Keratinocyte (primary cell): ENCODE data around the gene FCF1. TPM values are rescaled to one million over a fixed set of nuclear protein-coding genes. Genes with fewer than 3 reads are reported as not detected.

Source experiments
- DNase-seq: peaks from one replicate; pipeline ENCODE4 v3.0.0-alpha.2; 2011; ENCODE audit warnings: low read depth, missing footprints, low spot score
- FAIRE-seq: peaks from 2 replicates; lab custom pipeline; 2011; peaks lifted over from hg19 to GRCh38; lab: Jason Lieb, UNC
- H2AFZ ChIP-seq: 2 replicates; pipeline ENCODE4 v1.6.0; 2012; ENCODE audit warnings: low read length, control low read depth, inconsistent platforms; ENCODE audit not compliant: control insufficient read depth
- H3K27ac ChIP-seq: 2 replicates; pipeline ENCODE4 v1.5.1; 2011; ENCODE audit warnings: low read length; ENCODE audit not compliant: control insufficient read depth, insufficient read depth
- H3K27me3 ChIP-seq: 3 replicates; pipeline ENCODE4 v1.6.0; 2011; ENCODE audit warnings: low read length; ENCODE audit not compliant: control insufficient read depth, insufficient read depth; ENCODE audit errors: extremely low read depth
- H3K36me3 ChIP-seq, 2 experiments: 2 replicates in 1 of 2; 3 replicates in 1 of 2; pipeline ENCODE4 v1.5.1; 2011; ENCODE audit warnings: low read length in 2 of 2, mild to moderate bottlenecking in 1 of 2; ENCODE audit not compliant: control insufficient read depth in 2 of 2, insufficient read depth in 2 of 2; ENCODE audit errors: extremely low read depth in 1 of 2
- H3K4me1 ChIP-seq: 3 replicates; pipeline ENCODE4 v1.5.1; 2011; ENCODE audit warnings: low read length; ENCODE audit not compliant: control insufficient read depth, insufficient read depth; ENCODE audit errors: extremely low read depth
- H3K4me2 ChIP-seq: 3 replicates; pipeline ENCODE4 v1.6.0; 2011; ENCODE audit warnings: low read depth, low read length; ENCODE audit not compliant: control insufficient read depth, insufficient read depth; ENCODE audit errors: extremely low read depth
- H3K4me3 ChIP-seq, 3 experiments: fragments of 200-600 bp in 1 of 3; sonication (generic) in 1 of 3; 2 replicates in 2 of 3; 3 replicates in 1 of 3; pipeline ENCODE4 v1.5.1; 2011 to 2016; ENCODE audit warnings: low read length in 3 of 3, mild to moderate bottlenecking in 3 of 3, control low read depth in 2 of 3, inconsistent platforms in 1 of 3, low read depth in 1 of 3, mixed read lengths in 1 of 3, mixed run types in 1 of 3, moderate library complexity in 1 of 3; ENCODE audit not compliant: control insufficient read depth in 2 of 3, insufficient read depth in 2 of 3; ENCODE audit errors: extremely low read depth in 1 of 3
- H3K79me2 ChIP-seq: 2 replicates; pipeline ENCODE4 v1.6.0; 2012; ENCODE audit warnings: low read length; ENCODE audit not compliant: control insufficient read depth, insufficient read depth
- H3K9ac ChIP-seq: 3 replicates; pipeline ENCODE4 v1.6.0; 2011; ENCODE audit warnings: low read length; ENCODE audit not compliant: control insufficient read depth, insufficient read depth; ENCODE audit errors: extremely low read depth
- H3K9me1 ChIP-seq: 3 replicates; pipeline ENCODE4 v1.6.0; 2011; ENCODE audit warnings: low read length; ENCODE audit not compliant: control insufficient read depth, insufficient read depth; ENCODE audit errors: extremely low read depth
- H3K9me3 ChIP-seq: 2 replicates; pipeline ENCODE4 v1.5.1; 2012; ENCODE audit warnings: low read depth, low read length; ENCODE audit not compliant: control insufficient read depth
- H4K20me1 ChIP-seq: 3 replicates; pipeline ENCODE4 v1.6.0; 2011; ENCODE audit warnings: low read length; ENCODE audit not compliant: control insufficient read depth, insufficient read depth; ENCODE audit errors: extremely low read depth
- EZH2 ChIP-seq: IDR thresholded peaks from one replicate; pipeline ENCODE4 v1.6.1; 2012; ENCODE audit warnings: inconsistent platforms, mild to moderate bottlenecking, low read length, moderate library complexity
- dilution Hi-C: fragments of 300-500 bp; cut with MboI; formaldehyde crosslinking; loops from one replicate; pipeline ENCODE4 v1.7.0; 2020; ENCODE audit warnings: low sequenced_read_pairs; ENCODE audit not compliant: extremely low pct_ligation_motif_present
- polyA plus RNA-seq, 5 experiments: library from polyadenylated mRNA; depleted of rRNA in 3 of 5; stranded (reverse) in 3 of 5; stranded (forward) in 1 of 5; unstranded in 1 of 5; fragments of >200 nt; gene quantifications; 1 replicate in 1 of 5; 2 replicates in 3 of 5; 3 replicates in 1 of 5; pipeline versions ENCODE4 v1.2.1 to v1.2.3, GENCODE V29; 2011 to 2012; ENCODE audit warnings: missing spikeins in 2 of 5, low read depth in 1 of 5, low replicate concordance in 1 of 5
- TF ChIP-seq, protein P1 (sequence below), 3 experiments: IDR thresholded peaks in 1 of 3; conservative IDR thresholded peaks in 1 of 3; optimal IDR thresholded peaks in 1 of 3; 2 replicates in 2 of 3; 3 replicates in 1 of 3; pipeline versions ENCODE3 to v1.5.1; 2011; ENCODE audit warnings: low read length in 3 of 3, mild to moderate bottlenecking in 3 of 3, moderate library complexity in 2 of 3, control low read depth in 1 of 3, inconsistent platforms in 1 of 3; ENCODE audit not compliant: insufficient read depth in 2 of 3; ENCODE audit errors: extremely low read depth in 1 of 3

The FCF1 gene
- polyA plus RNA-seq, 1 donor (not counting 4 experiments of a cell fraction or from before 2014, with no cell fraction given): 86.8 TPM

- Histone ChIP-seq H3K36me3 (peaks cover 0 to 2% of the 10 kb centered on the region in 2 experiments), H3K4me1 (peaks cover 10% of the 10 kb centered on the region), H3K4me3 (peak within 1 kb of the TSS; percentile 73 to 95 (median 79)), H3K9ac (peak within 1 kb of the TSS; percentile 90), H3K9me1 (no peaks in the 10 kb centered on the region), H3K27ac (peak within 1 kb of the TSS; percentile 83), H4K20me1 (no peaks in the 10 kb centered on the region), H3K9me3 (no peaks in the 10 kb centered on the region), H3K79me2 (peaks cover 48% of the 10 kb centered on the region), H2AFZ (peak within 1 kb of the TSS; percentile 98), H3K4me2 (peak within 1 kb of the TSS; percentile 99), H3K27me3 (no peaks in the 10 kb centered on the region)
- dilution Hi-C loops: no loop called here
- peak; percentile 68 for DNase-seq
- TF ChIP-seq, protein P1, sequence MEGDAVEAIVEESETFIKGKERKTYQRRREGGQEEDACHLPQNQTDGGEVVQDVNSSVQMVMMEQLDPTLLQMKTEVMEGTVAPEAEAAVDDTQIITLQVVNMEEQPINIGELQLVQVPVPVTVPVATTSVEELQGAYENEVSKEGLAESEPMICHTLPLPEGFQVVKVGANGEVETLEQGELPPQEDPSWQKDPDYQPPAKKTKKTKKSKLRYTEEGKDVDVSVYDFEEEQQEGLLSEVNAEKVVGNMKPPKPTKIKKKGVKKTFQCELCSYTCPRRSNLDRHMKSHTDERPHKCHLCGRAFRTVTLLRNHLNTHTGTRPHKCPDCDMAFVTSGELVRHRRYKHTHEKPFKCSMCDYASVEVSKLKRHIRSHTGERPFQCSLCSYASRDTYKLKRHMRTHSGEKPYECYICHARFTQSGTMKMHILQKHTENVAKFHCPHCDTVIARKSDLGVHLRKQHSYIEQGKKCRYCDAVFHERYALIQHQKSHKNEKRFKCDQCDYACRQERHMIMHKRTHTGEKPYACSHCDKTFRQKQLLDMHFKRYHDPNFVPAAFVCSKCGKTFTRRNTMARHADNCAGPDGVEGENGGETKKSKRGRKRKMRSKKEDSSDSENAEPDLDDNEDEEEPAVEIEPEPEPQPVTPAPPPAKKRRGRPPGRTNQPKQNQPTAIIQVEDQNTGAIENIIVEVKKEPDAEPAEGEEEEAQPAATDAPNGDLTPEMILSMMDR (optimal IDR thresholded peaks at IDR 0.05 in 1 of 3, IDR thresholded peaks at IDR 0.05 in 1 of 3, conservative IDR thresholded peaks at IDR 0.05 in 1 of 3; ENCODE audit: extremely low read depth in 1 of 3, insufficient read depth in 2 of 3, low read length in 3 of 3): peak; percentile 46 to 76 (median 73)
- no peak for TF ChIP-seq EZH2
- FAIRE-seq: peak; percentile 86
Observed at GRCh38 chr14:74762917-74763802, 50.2 kb downstream of the FCF1 start, which contains the start of gene YLPM1. YLPM1 (plus strand) TSS chr14:74763316; CDS start chr14:74763490, 174 bp downstream.

DNA sequence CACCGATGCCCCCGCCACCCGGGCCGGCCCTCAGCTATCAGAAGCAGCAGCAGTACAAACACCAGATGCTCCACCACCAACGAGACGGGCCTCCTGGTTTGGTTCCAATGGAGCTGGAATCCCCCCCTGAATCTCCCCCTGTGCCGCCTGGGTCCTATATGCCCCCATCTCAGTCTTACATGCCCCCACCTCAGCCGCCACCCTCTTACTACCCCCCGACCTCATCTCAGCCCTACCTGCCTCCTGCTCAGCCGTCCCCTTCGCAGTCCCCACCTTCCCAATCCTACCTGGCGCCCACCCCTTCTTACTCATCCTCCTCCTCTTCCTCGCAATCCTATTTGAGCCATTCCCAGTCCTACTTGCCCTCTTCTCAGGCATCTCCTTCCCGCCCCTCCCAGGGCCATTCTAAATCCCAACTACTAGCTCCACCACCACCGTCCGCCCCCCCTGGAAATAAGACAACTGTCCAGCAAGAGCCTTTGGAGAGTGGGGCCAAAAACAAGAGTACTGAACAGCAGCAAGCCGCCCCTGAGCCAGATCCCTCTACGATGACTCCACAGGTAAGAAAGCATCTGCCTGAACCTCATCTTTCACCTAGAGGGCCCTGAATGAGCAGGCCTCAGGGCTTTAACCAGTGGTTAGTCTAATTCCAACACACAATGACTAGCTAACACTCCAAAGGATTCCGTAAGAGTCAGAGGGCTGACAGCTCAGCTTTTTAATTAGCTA is 51.0 kb downstream of the FCF1 start:
- DNase-seq: no peak
- H4K20me1 ChIP-seq: no peaks in the 10 kb centered on the region

More for the DNA sequence above, 51.0 kb downstream of the FCF1 start:
- peak overlapping the region; percentile 90 for H3K9ac ChIP-seq
- peaks cover 53% of the 10 kb centered on the region for H3K79me2 ChIP-seq
- peaks cover 0 to 2% of the 10 kb centered on the region in 2 experiments for H3K36me3 ChIP-seq
- TF ChIP-seq, protein P1 (optimal IDR thresholded peaks at IDR 0.05 in 1 of 3, IDR thresholded peaks at IDR 0.05 in 1 of 3, conservative IDR thresholded peaks at IDR 0.05 in 1 of 3; ENCODE audit: extremely low read depth in 1 of 3, insufficient read depth in 2 of 3, low read length in 3 of 3): no peak
- no peak for TF ChIP-seq EZH2
- H3K9me3 ChIP-seq: no peaks in the 10 kb centered on the region
- H3K4me2 ChIP-seq: peak overlapping the region; percentile 80
- peak overlapping the region; percentile 73 to 95 (median 79) for H3K4me3 ChIP-seq
- peaks cover 10% of the 10 kb centered on the region for H3K4me1 ChIP-seq
- no peaks in the 10 kb centered on the region for H3K27me3 ChIP-seq
- dilution Hi-C loops: no loop called here
- no peaks in the 10 kb centered on the region for H3K9me1 ChIP-seq
- FAIRE-seq: no peak
- peak overlapping the region; percentile 83 for H3K27ac ChIP-seq
- H2AFZ ChIP-seq: no peak overlapping the region
